Fibroblast of gingiva (primary cell): ENCODE data around the gene XKR3.
A peak's percentile ranks its signal among the peaks of the same experiment; 100 is the strongest.
"Not testable (repeated sequence)": the region's sequence is repeated elsewhere in the genome, so short reads cannot be mapped to it uniquely, and the experiment has no call there.

Experiments used
- DNase-seq: peaks from one replicate; pipeline ENCODE4 v3.0.0-alpha.2; 2011; ENCODE audit warnings: low read depth

XKR3 gene

DNA sequence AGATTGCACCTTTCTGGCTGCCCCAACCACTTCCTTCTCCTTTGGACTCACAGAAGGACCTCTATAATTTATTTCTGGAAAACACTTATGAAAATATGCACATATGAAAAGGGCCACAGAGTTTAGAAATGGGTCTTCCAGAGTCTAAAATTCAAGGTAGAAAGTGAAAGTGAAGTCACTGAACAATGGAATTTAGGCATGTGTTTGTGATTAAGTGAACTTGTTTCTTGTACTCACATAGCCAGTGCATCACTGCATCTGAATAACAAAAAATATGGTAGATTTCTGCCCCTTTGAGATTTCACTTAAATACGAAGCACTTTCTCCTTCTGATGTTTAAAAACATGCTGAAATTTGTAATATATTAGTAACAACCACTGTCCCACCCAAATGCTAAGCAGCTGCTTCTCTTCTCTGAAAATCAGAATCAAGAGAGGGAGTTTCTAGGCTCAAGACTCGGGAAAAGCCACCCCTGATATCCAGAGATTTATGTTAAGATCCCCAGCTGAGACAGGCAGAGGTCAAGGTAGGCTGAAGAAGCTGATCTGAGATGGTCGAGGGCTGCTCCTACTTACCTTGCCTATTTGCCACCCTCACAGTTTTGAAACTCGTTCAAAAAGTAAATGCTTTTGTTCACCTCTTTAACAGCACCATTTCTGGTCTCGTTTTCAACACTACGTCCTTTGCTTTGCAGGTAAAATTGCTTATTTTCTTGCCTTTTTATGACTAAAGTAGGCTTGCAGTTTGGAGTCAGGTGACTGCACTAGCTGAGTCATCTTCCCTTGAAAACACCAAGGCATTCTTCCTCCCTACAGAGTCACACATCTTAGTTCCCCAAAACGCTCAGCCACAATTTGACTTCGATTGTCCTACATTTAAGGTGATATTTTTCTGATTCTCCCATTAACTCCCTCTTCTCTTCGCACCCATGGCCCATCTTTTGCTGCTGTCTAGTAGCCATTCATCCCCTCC lies at the start of gene XKR3:
Gene XKR3 (minus strand): TSS at position 696 of the 972 bp plus-strand sequence. CDS start 17,338 bp downstream, outside the sequence.
- DNase-seq = no peak

DNA sequence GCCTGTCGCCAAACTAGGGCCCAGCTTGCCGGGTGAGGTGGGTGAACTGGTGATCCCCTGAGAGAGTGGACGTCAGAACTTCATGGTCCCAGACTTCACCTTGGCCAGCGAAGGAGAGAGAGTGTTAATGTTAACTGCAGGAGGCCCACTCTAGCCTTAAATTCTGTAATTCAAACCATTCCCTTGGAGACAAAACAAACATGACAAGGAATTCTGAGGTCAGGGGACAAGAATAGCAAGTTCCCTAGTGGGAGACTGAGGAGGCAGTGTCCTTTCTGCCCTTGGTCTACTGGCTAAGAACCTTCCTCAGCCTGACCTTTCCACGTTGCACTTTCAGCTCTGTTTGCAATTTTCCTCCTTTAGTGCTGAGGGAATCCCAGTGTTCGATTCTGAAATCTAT lies 44.4 kb upstream of the XKR3 start:
- peak; percentile 53 for DNase-seq

DNA sequence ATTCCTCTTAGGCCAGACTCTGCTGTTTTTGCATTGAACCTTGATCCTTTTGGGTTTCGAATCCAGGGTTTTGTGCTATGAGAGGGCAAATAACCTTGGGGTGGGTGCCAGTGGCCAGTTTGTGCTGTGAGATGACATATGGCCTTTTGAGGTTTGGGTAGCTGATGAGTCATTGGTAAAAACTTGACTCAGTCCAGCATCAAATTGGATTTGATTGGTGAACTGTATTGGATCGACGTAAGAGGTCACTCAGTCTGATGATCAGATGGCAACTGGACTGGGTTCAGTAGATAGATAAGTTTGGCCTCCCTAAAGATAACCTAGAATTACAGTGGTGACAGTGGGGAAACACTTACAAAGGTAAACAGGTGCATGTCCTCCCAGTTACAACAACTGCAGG lies 41.0 kb upstream of the XKR3 start:
- peak; percentile 56 for DNase-seq

GRCh38 chr22:16856851-16857250 lies 31.6 kb upstream of the XKR3 start:
- DNase-seq = not testable (repeated sequence)

- no peak for DNase-seq
Measured at GRCh38 chr22:16854631-16855030, 29.4 kb upstream of the XKR3 start.

DNA sequence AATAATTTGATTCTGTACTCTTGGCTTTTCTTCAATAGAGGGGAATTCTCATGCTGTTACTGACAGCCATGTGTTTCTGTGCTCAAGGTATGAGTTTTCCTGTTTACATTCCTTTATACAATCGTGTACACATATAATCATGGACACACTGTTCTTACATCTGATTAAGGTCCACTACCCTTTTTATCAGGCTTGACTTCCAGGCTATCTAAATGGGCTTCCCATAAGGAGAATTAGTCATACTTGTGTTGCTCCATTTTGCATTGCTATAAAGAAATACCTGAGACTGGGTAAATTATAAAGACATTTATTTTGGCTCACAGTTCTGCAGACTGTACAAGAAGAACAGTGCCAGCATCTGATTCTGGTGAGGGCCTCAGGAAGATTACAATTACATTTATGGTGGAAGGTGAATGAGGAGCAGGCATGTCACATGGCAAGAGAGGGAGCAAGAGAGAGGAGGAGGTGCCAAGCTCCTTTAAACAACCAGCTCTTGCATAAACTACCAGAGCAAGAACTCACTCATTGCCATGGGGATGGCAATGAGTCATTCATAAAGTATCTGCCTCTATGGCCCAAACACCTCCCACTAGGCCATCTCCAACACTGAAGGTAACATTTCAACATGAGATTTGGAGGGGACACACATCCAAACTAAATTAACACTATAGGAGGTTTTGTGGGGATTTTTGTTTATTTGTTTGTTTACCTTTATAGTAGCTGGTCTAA lies 26.2 kb upstream of the XKR3 start:
- peak; percentile 35 for DNase-seq

DNA sequence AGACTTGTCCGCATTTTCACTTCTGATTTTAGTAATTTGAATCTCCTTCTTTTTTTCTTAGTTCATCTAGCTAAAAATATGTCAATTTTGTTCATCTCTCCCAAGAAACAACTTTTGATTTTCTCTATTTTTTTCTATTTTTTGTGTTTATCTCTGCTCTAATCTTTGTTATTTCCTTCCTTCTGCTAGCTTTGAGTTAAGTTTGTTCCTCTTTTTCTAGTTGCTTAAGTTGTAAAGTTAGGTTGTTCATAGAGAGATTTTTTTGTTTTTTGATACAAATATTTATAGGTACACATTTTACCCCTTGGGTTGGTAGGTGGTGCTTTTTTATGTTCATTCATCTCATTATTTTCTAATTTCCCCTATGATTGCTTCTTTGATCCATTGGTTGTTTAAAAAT lies 22.1 kb upstream of the XKR3 start:
- no peak for DNase-seq

DNA sequence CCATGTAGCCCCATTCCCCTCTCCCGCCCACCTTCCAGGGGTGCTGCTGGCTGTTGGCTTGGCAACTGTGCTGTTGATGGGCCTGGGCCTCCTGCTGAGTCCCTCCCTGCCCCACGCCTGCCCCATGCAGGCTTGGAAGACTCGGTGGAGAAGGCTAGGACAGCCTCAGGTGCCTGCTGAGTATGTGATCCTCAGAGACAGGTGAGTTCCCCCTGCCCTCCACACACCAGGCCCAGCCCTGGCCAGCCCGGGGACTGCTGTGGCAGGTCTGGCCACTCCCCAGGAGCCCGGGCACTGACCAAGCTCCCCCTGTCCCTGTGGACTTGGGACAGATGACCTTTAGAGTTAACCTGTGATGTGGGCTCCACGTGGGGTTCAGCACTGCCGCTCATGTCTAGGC lies 20.7 kb upstream of the XKR3 start:
- DNase-seq = no peak

DNA sequence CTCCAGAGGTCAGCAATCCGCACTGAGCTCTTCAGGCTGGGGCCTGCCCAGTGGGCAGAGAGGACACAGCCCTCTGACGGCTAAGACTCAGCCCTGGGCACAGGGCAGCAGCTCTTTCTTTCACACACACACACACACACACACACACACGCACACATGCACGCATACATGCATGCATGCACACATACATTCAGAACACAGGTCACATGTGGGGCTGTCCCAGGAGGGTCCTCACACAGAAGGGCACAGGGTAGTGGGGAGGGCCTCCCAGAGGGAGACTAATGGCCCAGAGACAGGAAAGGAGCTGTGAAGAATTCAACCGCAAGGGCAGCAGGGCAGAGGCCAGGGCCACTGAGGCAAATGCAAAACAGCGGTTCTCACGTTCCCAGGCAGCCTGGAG lies 20.3 kb upstream of the XKR3 start:
- DNase-seq = no peak

DNA sequence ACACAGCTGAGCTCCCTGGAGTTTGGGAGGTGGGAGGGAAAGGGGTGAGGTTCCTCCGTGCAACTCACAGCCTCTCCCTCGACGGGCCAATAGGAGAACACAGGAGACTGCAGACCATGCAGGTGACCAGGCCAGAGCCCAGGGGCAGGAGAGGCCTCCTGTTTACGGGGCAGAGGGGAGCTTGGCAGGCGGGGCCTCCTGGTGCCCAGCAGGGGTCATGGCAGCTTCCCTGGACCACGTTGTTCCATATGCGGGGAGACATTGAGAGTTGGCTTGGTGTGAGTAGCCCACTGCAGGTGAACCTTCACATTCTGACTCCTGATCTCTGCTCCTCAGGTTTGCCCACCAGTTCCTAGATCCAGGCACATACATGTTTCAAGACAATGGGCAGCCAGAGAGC lies 19.3 kb upstream of the XKR3 start:
- DNase-seq = no peak

DNA sequence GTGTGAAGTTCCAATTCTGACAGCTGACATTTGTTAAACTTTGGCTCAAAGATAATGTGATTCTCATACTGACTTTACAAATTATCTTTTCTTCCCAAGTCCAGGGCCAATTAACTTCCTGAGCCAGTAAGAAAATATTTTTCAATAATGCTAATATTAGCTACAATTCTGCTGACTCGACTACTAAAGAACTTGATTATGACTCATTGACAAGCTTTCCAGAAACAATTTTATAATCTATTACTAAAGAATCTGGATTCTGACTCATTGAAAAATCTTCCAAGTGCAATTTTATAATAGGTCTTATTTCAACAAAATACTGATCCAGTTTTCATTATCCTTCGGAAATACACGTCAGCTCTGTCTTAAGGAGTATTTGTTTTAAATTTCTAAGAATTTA lies 12.9 kb upstream of the XKR3 start:
- no peak for DNase-seq

GRCh38 chr22:16834971-16835370 lies 9.8 kb upstream of the XKR3 start:
- DNase-seq = no peak

DNA sequence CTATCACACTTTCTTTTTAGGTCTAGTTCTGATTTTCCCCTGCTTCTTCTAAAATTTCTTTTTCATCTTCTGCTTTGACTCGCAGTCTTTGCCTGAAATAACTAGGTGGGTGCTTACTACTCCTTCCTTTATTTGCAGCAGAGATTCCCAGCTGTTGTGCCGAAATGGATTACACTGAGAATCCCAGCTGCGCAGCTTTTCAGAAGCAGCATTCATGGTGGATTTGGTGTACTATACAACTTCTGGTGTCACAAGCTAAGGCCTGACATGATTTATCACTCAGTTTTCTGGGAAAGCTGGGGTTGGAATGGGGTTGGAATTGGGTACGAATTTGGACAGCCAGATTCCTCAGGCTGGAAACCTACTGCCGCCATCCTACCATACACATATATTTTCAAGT lies 6.0 kb upstream of the XKR3 start:
- no peak for DNase-seq

GRCh38 chr22:16829985-16830384 lies 4.8 kb upstream of the XKR3 start:
- DNase-seq = no peak

- no peak for DNase-seq
Measured at GRCh38 chr22:16828876-16829275, 3.7 kb upstream of the XKR3 start.

GRCh38 chr22:16827506-16827905 lies 2.3 kb upstream of the XKR3 start:
- DNase-seq = no peak

DNA sequence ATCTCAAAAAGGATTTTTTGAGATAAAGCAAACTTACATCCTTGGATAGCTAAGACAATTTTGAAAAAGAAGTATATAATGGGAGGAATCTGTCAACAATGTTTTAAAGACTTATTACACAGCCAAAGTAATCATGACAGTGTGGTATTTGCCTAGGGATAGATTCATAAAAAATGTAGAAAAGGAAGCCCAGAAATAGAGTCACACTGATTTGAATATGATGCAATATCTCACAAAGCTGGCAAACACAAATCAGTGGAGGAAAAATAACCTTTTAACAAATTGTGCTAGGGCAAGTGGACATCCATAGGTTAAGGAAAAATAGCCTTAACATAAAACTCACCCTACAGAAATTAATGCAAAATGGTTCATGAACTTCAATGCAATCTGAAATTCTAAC lies 6.0 kb downstream of the XKR3 start:
- peak; percentile 24 for DNase-seq

GRCh38 chr22:16818538-16818937 lies 6.7 kb downstream of the XKR3 start:
- no peak for DNase-seq

- no peak for DNase-seq
Measured at GRCh38 chr22:16815073-16815472, 10.1 kb downstream of the XKR3 start.

- DNase-seq = peak; percentile 27
Measured at GRCh38 chr22:16810188-16810802, 14.9 kb downstream of the XKR3 start.

GRCh38 chr22:16808744-16809143 lies 16.5 kb downstream of the XKR3 start:
- no peak for DNase-seq

- no peak for DNase-seq
Measured at GRCh38 chr22:16807109-16807508, 18.1 kb downstream of the XKR3 start.

DNA sequence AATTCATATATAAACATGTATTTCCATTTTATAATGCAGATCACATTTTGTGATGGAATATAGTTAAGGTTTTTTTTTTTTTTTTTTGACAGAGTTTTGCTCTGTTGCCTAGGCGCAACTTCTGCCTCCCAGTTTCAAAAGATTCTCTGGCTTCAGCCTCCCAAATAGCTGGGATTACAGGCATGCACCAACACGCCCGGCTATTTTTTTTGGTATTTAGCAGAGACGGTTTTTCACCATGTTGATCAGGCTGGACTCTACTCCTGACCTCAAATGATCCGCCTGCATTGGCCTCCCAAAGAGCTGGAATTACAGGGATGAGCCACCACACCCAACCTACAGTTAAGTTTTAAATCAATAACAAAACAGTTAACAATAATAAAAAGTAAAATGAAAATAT lies 18.8 kb downstream of the XKR3 start:
- no peak for DNase-seq
